Kidney (tissue), 14 donors: ENCODE measurements around the gene SBF1. TPM values are rescaled to one million over a fixed set of nuclear protein-coding genes. Genes with fewer than 3 reads are reported as not detected.
"Not testable (repeated sequence)": the region's sequence is repeated elsewhere in the genome, so short reads cannot be mapped to it uniquely, and the experiment has no call there.

Source experiments
- DNase-seq, 5 donors: peaks; one replicate each; pipeline ENCODE4 v3.0.0-alpha.2; 2013 to 2020
- FAIRE-seq: peaks from 2 replicates; lab custom pipeline; 2012; peaks lifted over from hg19 to GRCh38; lab: Jason Lieb, UNC
- H3K27ac ChIP-seq, 2 donors: one replicate each; pipeline ENCODE4 v1.7.0; 2013; ENCODE audit warnings: low read depth in 2 of 2, low read length in 2 of 2, inconsistent platforms in 1 of 2
- H3K27me3 ChIP-seq: one replicate; pipeline ENCODE4 v1.7.1; 2013; ENCODE audit warnings: low read length, inconsistent platforms; ENCODE audit not compliant: control insufficient read depth, insufficient read depth
- H3K36me3 ChIP-seq, 3 donors: one replicate each; pipeline versions ENCODE4 v1.7.0 to v1.7.1; 2013; ENCODE audit warnings: low read length in 3 of 3, control low read depth in 1 of 3, inconsistent platforms in 1 of 3; ENCODE audit not compliant: insufficient read depth in 3 of 3, control insufficient read depth in 2 of 3
- H3K4me1 ChIP-seq, 3 donors: one replicate each; pipeline versions ENCODE4 v1.7.0 to v1.7.1; 2013; ENCODE audit warnings: low read length in 3 of 3, inconsistent platforms in 1 of 3, low read depth in 1 of 3; ENCODE audit not compliant: control insufficient read depth in 2 of 3, insufficient read depth in 2 of 3
- H3K4me3 ChIP-seq, 3 donors: one replicate each; pipeline versions ENCODE4 v1.7.0 to v1.8.1; 2013; ENCODE audit warnings: low read length in 3 of 3, control low read depth in 1 of 3, inconsistent platforms in 1 of 3
- H3K9ac ChIP-seq, 3 donors: one replicate each; pipeline versions ENCODE4 v1.7.0 to v1.7.1; 2013; ENCODE audit warnings: low read length in 3 of 3, control low read depth in 1 of 3, inconsistent platforms in 1 of 3
- H3K9me3 ChIP-seq, 3 donors: one replicate each; pipeline versions ENCODE4 v1.7.0 to v1.7.1; 2013; ENCODE audit warnings: low read length in 3 of 3, control low read depth in 1 of 3, inconsistent platforms in 1 of 3; ENCODE audit not compliant: control insufficient read depth in 2 of 3, insufficient read depth in 1 of 3
- CTCF ChIP-seq: IDR thresholded peaks from 3 replicates; pipeline ENCODE4 v1.5.1; 2012; ENCODE audit warnings: mild to moderate bottlenecking, moderate library complexity, borderline replicate concordance; ENCODE audit not compliant: insufficient read depth; ENCODE audit errors: extremely low read depth
- intact Hi-C: fragments of 100-400 bp; cut with DNase I; formaldehyde crosslinking; loops from one replicate; pipeline ENCODE4 v1.11.1; 2022
- polyA plus RNA-seq: library from polyadenylated mRNA; stranded (reverse); fragments of 350-450 nt; fragmentation: Illumina TruSeq; extraction: RNeasy Lipid Tissue Mini Kit (QIAGEN cat#74804); gene quantifications from one replicate; pipeline ENCODE4 v1.2.3, GENCODE V29; 2014; ENCODE audit warnings: low read depth, low replicate concordance; ENCODE audit not compliant: insufficient read depth
- total RNA-seq: library from RNA; stranded (reverse); fragmentation: NEBNext Ultra II Directional; extraction: Animal tissue kit (Norgen Biotek cat#: 25700); gene quantifications from one replicate; pipeline ENCODE4 v1.2.1, GENCODE V29; 2021
- donor health status: control.
- donor health status: control.
- donor health status: control.
- donor health status: control.
- donor health status: control.
- donor health status: DM: yes; HTN: yes; CAD: no.
- donor health status: Normal renal cell carcinoma (clear cell type).

Gene SBF1
- total and polyA plus RNA-seq, 2 donors from 2014 or later = 18.1 to 73.9 TPM

- intact Hi-C loops = no loop called here
- Histone ChIP-seq H3K9me3 (no peaks in the 10 kb centered on the region), H3K36me3 (peaks cover 7 to 57% (median 42%) of the 10 kb centered on the region in 3 donors), H3K27ac (no peak overlapping the region), H3K27me3 (no peaks in the 10 kb centered on the region), H3K9ac (no peak overlapping the region), H3K4me3 (no peak overlapping the region), H3K4me1 (peaks cover 0 to 2% (median 0%) of the 10 kb centered on the region in 3 donors)
- FAIRE-seq (no peak), DNase-seq (no peak)
- TF ChIP-seq CTCF = no peak
These were observed 59.4 kb downstream of the SBF1 start for GRCh38 chr22:50415426-50415825.

GRCh38 chr22:50414476-50415248, 60.2 kb downstream of the SBF1 start:
- H3K36me3 ChIP-seq = peaks cover 7 to 50% (median 34%) of the 10 kb centered on the region in 3 donors
- no peak overlapping the region for H3K9ac ChIP-seq
- H3K27me3 ChIP-seq = no peaks in the 10 kb centered on the region
- DNase-seq (peak in 1 of 5 donors; percentile 67), FAIRE-seq (no peak)
- TF ChIP-seq CTCF = no peak
- no peak overlapping the region for H3K27ac ChIP-seq
- H3K4me3 ChIP-seq = no peak overlapping the region
- H3K4me1 ChIP-seq = peaks cover 0 to 2% (median 0%) of the 10 kb centered on the region in 3 donors
- H3K9me3 ChIP-seq = no peaks in the 10 kb centered on the region
- intact Hi-C loops = no loop called here

GRCh38 chr22:50408954-50409353, 65.9 kb downstream of the SBF1 start:
- H3K4me3 ChIP-seq, H3K4me1 ChIP-seq, H3K9me3 ChIP-seq, FAIRE-seq, H3K27me3 ChIP-seq, H3K9ac ChIP-seq, intact Hi-C loops, H3K36me3 ChIP-seq, DNase-seq, H3K27ac ChIP-seq: not testable (repeated sequence)

- Histone ChIP-seq H3K9me3 (no peaks in the 10 kb centered on the region), H3K27me3 (no peaks in the 10 kb centered on the region), H3K9ac (no peak overlapping the region), H3K36me3 (peaks cover 0 to 8% (median 5%) of the 10 kb centered on the region in 3 donors), H3K4me3 (no peak overlapping the region), H3K4me1 (peaks cover 0 to 6% (median 0%) of the 10 kb centered on the region in 3 donors), H3K27ac (no peak overlapping the region)
- FAIRE-seq (no peak), DNase-seq (no peak)
- intact Hi-C loops = no loop called here
- no peak for TF ChIP-seq CTCF
These were observed 66.5 kb downstream of the SBF1 start for GRCh38 chr22:50408311-50408710.
